Panc1 (cell line): ENCODE results near the gene FGF22.

Experiments used
- CTCF ChIP-seq: fragments of 450-650 bp; IDR thresholded peaks from 2 replicates; pipeline ENCODE4 v1.5.1; 2017; ENCODE audit warnings: mild to moderate bottlenecking
- POLR2AphosphoS5 ChIP-seq: IDR thresholded peaks from 2 replicates; pipeline ENCODE4 v1.6.1; 2012; ENCODE audit warnings: mild to moderate bottlenecking, low read depth, low read length, moderate library complexity
- SIN3A ChIP-seq: IDR thresholded peaks from 2 replicates; pipeline ENCODE4 v1.6.1; 2012; ENCODE audit warnings: low read depth, mild to moderate bottlenecking, low read length, moderate library complexity, borderline replicate concordance; ENCODE audit not compliant: insufficient read depth

GRCh38 chr19:621819-622218, 17.9 kb upstream of the FGF22 start:
- TF ChIP-seq POLR2AphosphoS5 (no peak), CTCF (no peak), SIN3A (no peak)
